Spleen (tissue), 7 donors: ENCODE measurements around the gene NKD1.

ENCODE experiments used
- POLR2A ChIP-seq, 3 donors: fragments of 450-650 bp; IDR thresholded peaks; one replicate each; pipeline ENCODE4 v1.5.1; 2017; ENCODE audit warnings: antibody characterized with exemption in 3 of 3, mild to moderate bottlenecking in 1 of 3
- TF ChIP-seq, protein P1 (sequence below), 11 experiments: fragments of 200-600 bp in 7 of 11; fragments of 450-650 bp in 4 of 11; sonication (generic) in 4 of 11; IDR thresholded peaks in 8 of 11; conservative IDR thresholded peaks in 3 of 11; 1 replicate in 7 of 11; 2 replicates in 4 of 11; pipeline versions ENCODE4 v1.4.0 to v1.8.0; 2016 to 2021; ENCODE audit warnings: antibody characterized with exemption in 11 of 11, inconsistent platforms in 4 of 11, mild to moderate bottlenecking in 1 of 11
- donor health status: DM: no; HTN: no; CAD: no; lungs with moderate emphysema.
- donor health status: DM: no; HTN: no; CAD: no.
- donor health status: DM: no; HTN: no; CAD: no.

DNA sequence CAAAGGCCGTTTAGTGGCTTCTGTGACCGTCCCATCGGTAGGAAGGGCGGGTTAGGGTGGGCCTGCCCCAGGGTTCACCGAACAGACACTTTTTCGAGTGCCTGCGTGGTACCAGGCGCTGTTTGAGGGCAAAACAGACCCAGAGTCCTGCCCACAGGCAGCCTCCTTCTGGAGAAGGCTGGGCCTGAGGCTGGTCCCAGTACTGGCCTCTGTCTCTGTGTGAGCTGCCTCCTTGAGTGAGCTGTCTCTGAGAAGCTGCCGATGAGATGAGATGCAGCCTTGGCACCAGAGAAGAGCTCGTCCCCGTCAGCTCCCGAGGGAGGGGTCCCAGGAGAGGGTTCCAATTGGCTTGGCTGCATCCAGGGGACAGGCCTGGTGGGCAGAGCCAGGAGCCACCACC is 53.1 kb downstream of the NKD1 start:
- TF ChIP-seq POLR2A (IDR thresholded peaks at IDR 0.05), result no peak
- TF ChIP-seq, protein P1, sequence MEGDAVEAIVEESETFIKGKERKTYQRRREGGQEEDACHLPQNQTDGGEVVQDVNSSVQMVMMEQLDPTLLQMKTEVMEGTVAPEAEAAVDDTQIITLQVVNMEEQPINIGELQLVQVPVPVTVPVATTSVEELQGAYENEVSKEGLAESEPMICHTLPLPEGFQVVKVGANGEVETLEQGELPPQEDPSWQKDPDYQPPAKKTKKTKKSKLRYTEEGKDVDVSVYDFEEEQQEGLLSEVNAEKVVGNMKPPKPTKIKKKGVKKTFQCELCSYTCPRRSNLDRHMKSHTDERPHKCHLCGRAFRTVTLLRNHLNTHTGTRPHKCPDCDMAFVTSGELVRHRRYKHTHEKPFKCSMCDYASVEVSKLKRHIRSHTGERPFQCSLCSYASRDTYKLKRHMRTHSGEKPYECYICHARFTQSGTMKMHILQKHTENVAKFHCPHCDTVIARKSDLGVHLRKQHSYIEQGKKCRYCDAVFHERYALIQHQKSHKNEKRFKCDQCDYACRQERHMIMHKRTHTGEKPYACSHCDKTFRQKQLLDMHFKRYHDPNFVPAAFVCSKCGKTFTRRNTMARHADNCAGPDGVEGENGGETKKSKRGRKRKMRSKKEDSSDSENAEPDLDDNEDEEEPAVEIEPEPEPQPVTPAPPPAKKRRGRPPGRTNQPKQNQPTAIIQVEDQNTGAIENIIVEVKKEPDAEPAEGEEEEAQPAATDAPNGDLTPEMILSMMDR (IDR thresholded peaks at IDR 0.05 in 8 of 11, conservative IDR thresholded peaks at IDR 0.05 in 3 of 11), result no peak
